Measurements from ENCODE around the gene GTPBP1.

GTPBP1 gene

GRCh38 chr22:38706101-38706900 is 557 bp downstream of the GTPBP1 start:
- H3K4me3 ChIP-seq (ENCODE audit: insufficient read length, low read depth): peak overlapping the region; percentile 82
- no peaks in the 10 kb centered on the region for H3K27me3 ChIP-seq (ENCODE audit: insufficient read depth, insufficient read length)
- H3K36me3 ChIP-seq (ENCODE audit: insufficient read depth, insufficient read length, low read length): peaks cover 25% of the 10 kb centered on the region
- no peaks in the 10 kb centered on the region for H3K9me3 ChIP-seq (ENCODE audit: insufficient read depth, low read length)
- H3K4me1 ChIP-seq (ENCODE audit: insufficient read depth, insufficient read length): peaks cover 6% of the 10 kb centered on the region
- no peak for TF ChIP-seq ZNF274 (IDR thresholded peaks at IDR 0.05; ENCODE audit: low read depth, low read length)
- H3K9ac ChIP-seq (ENCODE audit: insufficient read length, low read depth): peak overlapping the region; percentile 92
- no peak for DNase-seq (ENCODE audit: low read depth, low spot score)

- H3K4me1 ChIP-seq (ENCODE audit: insufficient read depth, insufficient read length): peaks cover 6% of the 10 kb centered on the region
- no peak for DNase-seq (ENCODE audit: low read depth, low spot score)
Observed at GRCh38 chr22:38706901-38707195, 1.1 kb downstream of the GTPBP1 start.

DNA sequence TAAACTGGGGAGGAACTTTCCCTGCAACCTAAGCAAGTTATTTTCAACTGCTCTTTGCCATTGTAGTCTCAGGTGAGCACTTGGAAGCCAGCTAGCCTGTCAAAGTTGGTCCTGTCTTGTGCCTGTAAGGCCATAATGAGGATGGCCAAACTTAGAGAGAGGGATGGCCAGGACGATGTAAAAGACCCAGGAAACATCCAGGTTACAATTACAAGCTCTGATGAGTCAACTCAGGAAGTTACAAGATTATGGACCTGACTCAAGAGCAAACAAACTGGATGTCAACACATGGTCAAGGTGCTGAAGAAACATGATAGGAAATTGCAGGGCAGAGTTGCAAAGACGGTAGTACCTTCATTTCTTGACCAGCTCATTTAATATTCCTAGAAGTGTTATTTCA is 1.6 kb downstream of the GTPBP1 start:
- TF ChIP-seq YY1 (IDR thresholded peaks at IDR 0.05; ENCODE audit: insufficient read depth, insufficient read length): no peak
- TF ChIP-seq SUZ12 (IDR thresholded peaks at IDR 0.05; ENCODE audit: extremely low read depth, insufficient read depth, insufficient read length): no peak
- TF ChIP-seq ZNF274 (IDR thresholded peaks at IDR 0.05; ENCODE audit: low read depth, low read length): no peak
- peaks cover 6% of the 10 kb centered on the region for H3K4me1 ChIP-seq (ENCODE audit: insufficient read depth, insufficient read length)
- H3K36me3 ChIP-seq (ENCODE audit: insufficient read depth, insufficient read length, low read length): peaks cover 25% of the 10 kb centered on the region
- no peak overlapping the region for H3K9ac ChIP-seq (ENCODE audit: insufficient read length, low read depth)
- no peak for DNase-seq (ENCODE audit: low read depth, low spot score)
- H3K4me3 ChIP-seq (ENCODE audit: insufficient read length, low read depth): peak overlapping the region; percentile 82
- no peaks in the 10 kb centered on the region for H3K27me3 ChIP-seq (ENCODE audit: insufficient read depth, insufficient read length)
- H3K9me3 ChIP-seq (ENCODE audit: insufficient read depth, low read length): no peaks in the 10 kb centered on the region

More at GRCh38 chr22:38706901-38707195, 1.1 kb downstream of the GTPBP1 start:
- H3K9me3 ChIP-seq (ENCODE audit: insufficient read depth, low read length): no peaks in the 10 kb centered on the region
- peak overlapping the region; percentile 92 for H3K9ac ChIP-seq (ENCODE audit: insufficient read length, low read depth)
- TF ChIP-seq ZNF274 (IDR thresholded peaks at IDR 0.05; ENCODE audit: low read depth, low read length) (no peak), YY1 (IDR thresholded peaks at IDR 0.05; ENCODE audit: insufficient read depth, insufficient read length) (no peak), SUZ12 (IDR thresholded peaks at IDR 0.05; ENCODE audit: extremely low read depth, insufficient read depth, insufficient read length) (no peak)
- H3K27me3 ChIP-seq (ENCODE audit: insufficient read depth, insufficient read length): no peaks in the 10 kb centered on the region
- peaks cover 25% of the 10 kb centered on the region for H3K36me3 ChIP-seq (ENCODE audit: insufficient read depth, insufficient read length, low read length)
- peak overlapping the region; percentile 82 for H3K4me3 ChIP-seq (ENCODE audit: insufficient read length, low read depth)

DNA sequence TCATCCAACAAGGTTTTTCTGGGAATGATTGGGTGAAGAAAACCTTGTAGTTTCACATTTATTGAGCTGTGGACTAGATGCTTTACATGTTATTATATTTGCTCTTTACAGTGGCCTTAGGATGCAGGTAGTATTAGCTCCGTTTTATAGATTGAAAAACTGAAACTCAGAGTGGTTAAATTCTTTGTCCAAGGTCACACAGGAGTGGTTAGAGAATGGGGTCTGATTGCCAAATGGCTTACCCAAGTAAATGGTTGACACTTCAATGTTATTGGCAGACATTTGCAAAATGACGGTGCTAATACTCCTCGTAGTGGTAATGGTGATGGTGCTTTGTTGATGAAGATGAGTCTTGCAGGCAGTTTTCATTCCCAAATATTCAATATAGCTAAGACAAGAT is 2.2 kb downstream of the GTPBP1 start:
- Histone ChIP-seq H3K4me3 (ENCODE audit: insufficient read length, low read depth) (no peak overlapping the region), H3K36me3 (ENCODE audit: insufficient read depth, insufficient read length, low read length) (peaks cover 25% of the 10 kb centered on the region), H3K9me3 (ENCODE audit: insufficient read depth, low read length) (no peaks in the 10 kb centered on the region), H3K9ac (ENCODE audit: insufficient read length, low read depth) (no peak overlapping the region), H3K27me3 (ENCODE audit: insufficient read depth, insufficient read length) (no peaks in the 10 kb centered on the region), H3K4me1 (ENCODE audit: insufficient read depth, insufficient read length) (peaks cover 3% of the 10 kb centered on the region)
- no peak for DNase-seq (ENCODE audit: low read depth, low spot score)
- TF ChIP-seq ZNF274 (IDR thresholded peaks at IDR 0.05; ENCODE audit: low read depth, low read length): no peak
- TF ChIP-seq SUZ12 (IDR thresholded peaks at IDR 0.05; ENCODE audit: extremely low read depth, insufficient read depth, insufficient read length): no peak
- no peak for TF ChIP-seq YY1 (IDR thresholded peaks at IDR 0.05; ENCODE audit: insufficient read depth, insufficient read length)

DNA sequence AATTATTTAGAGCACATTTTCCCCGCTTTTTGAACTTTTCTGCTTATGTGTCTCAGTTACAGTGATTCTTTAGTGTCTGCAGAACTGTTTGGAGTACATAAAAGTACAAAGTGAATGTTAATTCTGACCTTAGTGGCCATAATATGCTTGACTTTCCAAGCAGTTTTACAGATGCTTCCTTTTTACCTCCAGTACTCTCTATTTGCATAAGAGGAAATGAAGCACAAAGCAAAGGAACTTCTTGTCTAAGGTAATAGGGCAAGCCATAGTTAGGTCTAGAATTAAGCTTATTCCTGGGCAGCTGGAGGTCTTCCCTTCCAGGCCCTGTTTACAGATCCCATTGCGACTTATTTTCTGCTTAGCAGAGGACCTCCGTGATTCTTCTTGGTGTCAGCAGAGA is 3.6 kb downstream of the GTPBP1 start:
- Histone ChIP-seq H3K27me3 (ENCODE audit: insufficient read depth, insufficient read length) (no peaks in the 10 kb centered on the region), H3K9ac (ENCODE audit: insufficient read length, low read depth) (no peak overlapping the region), H3K9me3 (ENCODE audit: insufficient read depth, low read length) (no peaks in the 10 kb centered on the region), H3K4me3 (ENCODE audit: insufficient read length, low read depth) (no peak overlapping the region), H3K36me3 (ENCODE audit: insufficient read depth, insufficient read length, low read length) (peaks cover 25% of the 10 kb centered on the region), H3K4me1 (ENCODE audit: insufficient read depth, insufficient read length) (peaks cover 5% of the 10 kb centered on the region)
- DNase-seq (ENCODE audit: low read depth, low spot score): no peak
- TF ChIP-seq YY1 (IDR thresholded peaks at IDR 0.05; ENCODE audit: insufficient read depth, insufficient read length) (no peak), ZNF274 (IDR thresholded peaks at IDR 0.05; ENCODE audit: low read depth, low read length) (no peak), SUZ12 (IDR thresholded peaks at IDR 0.05; ENCODE audit: extremely low read depth, insufficient read depth, insufficient read length) (no peak)

DNA sequence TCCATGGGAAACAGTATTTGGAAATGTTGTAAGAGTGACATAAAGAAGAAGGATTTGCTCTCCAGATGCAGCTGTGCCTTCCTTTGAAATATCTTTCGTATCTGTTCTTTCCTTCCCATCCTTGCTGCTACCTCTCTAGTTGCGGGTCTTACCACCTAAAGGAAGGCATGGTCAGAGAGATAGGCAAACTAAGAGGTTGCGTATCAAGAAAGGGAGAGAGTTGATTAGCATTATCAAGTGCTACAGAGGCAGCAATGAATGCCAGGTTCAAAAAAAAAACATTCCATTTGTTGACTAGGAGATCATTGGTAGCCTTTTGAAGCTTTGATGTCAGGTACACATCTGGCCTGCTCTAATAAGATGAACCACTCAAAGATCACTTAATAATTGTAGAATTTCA is 4.6 kb downstream of the GTPBP1 start:
- no peak for TF ChIP-seq ZNF274 (IDR thresholded peaks at IDR 0.05; ENCODE audit: low read depth, low read length)
- TF ChIP-seq SUZ12 (IDR thresholded peaks at IDR 0.05; ENCODE audit: extremely low read depth, insufficient read depth, insufficient read length): no peak
- TF ChIP-seq YY1 (IDR thresholded peaks at IDR 0.05; ENCODE audit: insufficient read depth, insufficient read length): no peak
- Histone ChIP-seq H3K9ac (ENCODE audit: insufficient read length, low read depth) (no peak overlapping the region), H3K9me3 (ENCODE audit: insufficient read depth, low read length) (no peaks in the 10 kb centered on the region), H3K4me1 (ENCODE audit: insufficient read depth, insufficient read length) (peaks cover 5% of the 10 kb centered on the region), H3K36me3 (ENCODE audit: insufficient read depth, insufficient read length, low read length) (peaks cover 29% of the 10 kb centered on the region), H3K4me3 (ENCODE audit: insufficient read length, low read depth) (no peak overlapping the region), H3K27me3 (ENCODE audit: insufficient read depth, insufficient read length) (no peaks in the 10 kb centered on the region)
- DNase-seq (ENCODE audit: low read depth, low spot score): no peak

GRCh38 chr22:38710866-38711265 is 5.1 kb downstream of the GTPBP1 start:
- H3K36me3 ChIP-seq (ENCODE audit: insufficient read depth, insufficient read length, low read length): peaks cover 35% of the 10 kb centered on the region
- no peak overlapping the region for H3K9ac ChIP-seq (ENCODE audit: insufficient read length, low read depth)
- peaks cover 5% of the 10 kb centered on the region for H3K4me1 ChIP-seq (ENCODE audit: insufficient read depth, insufficient read length)
- H3K9me3 ChIP-seq (ENCODE audit: insufficient read depth, low read length): no peaks in the 10 kb centered on the region
- no peaks in the 10 kb centered on the region for H3K27me3 ChIP-seq (ENCODE audit: insufficient read depth, insufficient read length)
- no peak for DNase-seq (ENCODE audit: low read depth, low spot score)
- H3K4me3 ChIP-seq (ENCODE audit: insufficient read length, low read depth): no peak overlapping the region
- TF ChIP-seq YY1 (IDR thresholded peaks at IDR 0.05; ENCODE audit: insufficient read depth, insufficient read length): no peak
- no peak for TF ChIP-seq SUZ12 (IDR thresholded peaks at IDR 0.05; ENCODE audit: extremely low read depth, insufficient read depth, insufficient read length)
- TF ChIP-seq ZNF274 (IDR thresholded peaks at IDR 0.05; ENCODE audit: low read depth, low read length): no peak
